RWPE1 (cell line): ENCODE measurements around the gene DLGAP4.

Experiments used
- CTCF ChIA-PET: fragments of 350-600 bp; sonication (Branson Sonifier 250); formaldehyde crosslinking; extraction: SDS; loops from one replicate; lab custom pipeline; 2021; lab: Yijun Ruan, JAX
- POLR2A ChIA-PET: fragments of 400-600 bp; formaldehyde crosslinking; extraction: SDS; loops from one replicate; lab custom pipeline; 2020; ENCODE audit warnings: antibody characterized with exemption; ENCODE audit not compliant: low non-redundant PET; lab: Yijun Ruan, JAX
- DNase-seq: peaks from one replicate; pipeline ENCODE4 v3.0.0; 2012; ENCODE audit warnings: low spot score
- H3K27ac ChIP-seq: fragments of 450-650 bp; 2 replicates; pipeline ENCODE4 v1.5.1; 2017
- CTCF ChIP-seq: fragments of 450-650 bp; conservative IDR thresholded peaks from 2 replicates; pipeline ENCODE4 v1.5.1; 2017; ENCODE audit warnings: low read depth, mild to moderate bottlenecking

The DLGAP4 gene

GRCh38 chr20:36305602-36306551, at the start of gene DLGAP4:
TSS of gene DLGAP4 (plus strand) at chr20:36306339. CDS start at chr20:36431718, 125,379 bp downstream.
- TF ChIP-seq CTCF = no peak
- ChIA-PET POLR2A (no interaction called here), CTCF (no interaction called here)
- DNase-seq = no peak
- H3K27ac ChIP-seq = no peak within 1 kb of the TSS

- TF ChIP-seq CTCF = no peak
- no peak overlapping the region for H3K27ac ChIP-seq
- DNase-seq = no peak
- POLR2A ChIA-PET = no interaction called here
- CTCF ChIA-PET = no interaction called here
Measured at GRCh38 chr20:36259177-36260061, 46.7 kb upstream of the DLGAP4 start.

GRCh38 chr20:36260316-36260715, 45.8 kb upstream of the DLGAP4 start:
- ChIA-PET POLR2A (interaction anchor here (0.6 kb wide), 1 partner anchor 8 kb away, joined by 7 read pairs; no protein-coding TSS in a partner anchor), CTCF (no interaction called here)
- TF ChIP-seq CTCF = no peak
- no peak for DNase-seq
- no peak overlapping the region for H3K27ac ChIP-seq

GRCh38 chr20:36261389-36262105, 44.6 kb upstream of the DLGAP4 start:
- no peak for DNase-seq
- CTCF ChIA-PET = interaction anchor here (0.9 kb wide), 1 partner anchor 59 kb away, joined by 5 read pairs; no protein-coding TSS in a partner anchor
- POLR2A ChIA-PET = no interaction called here
- H3K27ac ChIP-seq = no peak overlapping the region
- TF ChIP-seq CTCF = no peak

- H3K27ac ChIP-seq = no peak overlapping the region
- ChIA-PET CTCF (interaction anchor here (0.9 kb wide), 1 partner anchor 60 kb away, joined by 5 read pairs; no protein-coding TSS in a partner anchor), POLR2A (no interaction called here)
- no peak for TF ChIP-seq CTCF
- DNase-seq = no peak
Measured at GRCh38 chr20:36262440-36262839, 43.7 kb upstream of the DLGAP4 start.
